PC-3 (cell line): ENCODE measurements around the gene EPS8. TPM values are rescaled to one million over a fixed set of nuclear protein-coding genes. Genes with fewer than 3 reads are reported as not detected.
A peak's percentile ranks its signal among the peaks of the same experiment; 100 is the strongest.

ENCODE experiments used
- ATAC-seq: fragments of 200-7000 bp; cut with Tn5 transposase; 2 replicates; pipeline ENCODE4 v1.9.1; 2020; ENCODE audit warnings: mild to moderate bottlenecking, moderate library complexity
- BruUV-seq: library from RNA; stranded (reverse); fragments of 400-500 nt; replicated peaks from 2 replicates; lab custom pipeline; 2021; lab: Mats Ljungman, UMichigan
- CTCF ChIA-PET: fragments of 300-600 bp; sonication (Branson Sonifier 250); formaldehyde crosslinking; loops from one replicate; lab custom pipeline; 2022; ENCODE audit warnings: antibody characterized with exemption; lab: Charles Lee
- POLR2A ChIA-PET: fragments of 300-600 bp; sonication (Branson Sonifier 250); formaldehyde crosslinking; loops from one replicate; lab custom pipeline; 2022; ENCODE audit warnings: antibody characterized with exemption; ENCODE audit not compliant: unreplicated experiment; lab: Charles Lee
- DNase-seq: peaks from one replicate; pipeline ENCODE4 v3.0.0-alpha.2; 2015
- H2AFZ ChIP-seq: fragments of 300-600 bp; sonication (generic); 2 replicates; pipeline ENCODE4 v1.6.0; 2016; ENCODE audit warnings: antibody characterized with exemption, low read length
- H3F3A ChIP-seq: fragments of 300-600 bp; sonication (generic); one replicate; pipeline ENCODE4 v1.6.0; 2017; ENCODE audit warnings: antibody characterized with exemption, low read length, control low read depth, mild to moderate bottlenecking; ENCODE audit not compliant: unreplicated experiment
- H3K27ac ChIP-seq: fragments of 300-600 bp; sonication (generic); 2 replicates; pipeline ENCODE4 v1.5.1; 2016; ENCODE audit warnings: mild to moderate bottlenecking, low read length
- H3K27me3 ChIP-seq: fragments of 300-600 bp; sonication (generic); 2 replicates; pipeline ENCODE4 v1.6.1; 2016; ENCODE audit warnings: low read length, mixed read lengths
- H3K36me3 ChIP-seq: fragments of 300-600 bp; sonication (generic); 2 replicates; pipeline ENCODE4 v1.6.1; 2016; ENCODE audit warnings: low read depth, mixed run types, low read length, mixed read lengths
- H3K4me1 ChIP-seq: fragments of 300-600 bp; sonication (generic); 2 replicates; pipeline ENCODE4 v1.5.1; 2016; ENCODE audit warnings: low read length; ENCODE audit not compliant: insufficient read depth
- H3K4me2 ChIP-seq: fragments of 300-600 bp; sonication (generic); 2 replicates; pipeline ENCODE4 v1.6.0; 2016; ENCODE audit warnings: low read length
- H3K4me3 ChIP-seq: fragments of 300-600 bp; sonication (generic); 2 replicates; pipeline ENCODE4 v1.5.1; 2016; ENCODE audit warnings: mild to moderate bottlenecking, low read length, mixed read lengths
- H3K79me2 ChIP-seq: fragments of 300-600 bp; sonication (generic); 2 replicates; pipeline ENCODE4 v1.6.1; 2017; ENCODE audit warnings: low read length, mixed read lengths
- H3K9ac ChIP-seq: fragments of 300-600 bp; sonication (generic); 2 replicates; pipeline ENCODE4 v1.6.0; 2016; ENCODE audit warnings: mild to moderate bottlenecking, low read length
- H3K9me2 ChIP-seq: fragments of 300-600 bp; sonication (generic); replicated peaks from 2 replicates; pipeline ENCODE4 v1.6.1; 2016; ENCODE audit warnings: mixed run types, low read length, mixed read lengths
- H3K9me3 ChIP-seq: fragments of 300-600 bp; sonication (generic); 2 replicates; pipeline ENCODE4 v1.6.1; 2016; ENCODE audit warnings: low read length, mixed read lengths
- H4K20me1 ChIP-seq: fragments of 300-600 bp; sonication (generic); 2 replicates; pipeline ENCODE4 v1.6.1; 2016; ENCODE audit warnings: low read length, mixed read lengths
- EZH2 ChIP-seq: fragments of 300-600 bp; sonication (generic); IDR thresholded peaks from one replicate; pipeline ENCODE4 v1.6.1; 2017; ENCODE audit warnings: antibody characterized with exemption, mild to moderate bottlenecking, low read length; ENCODE audit not compliant: unreplicated experiment
- EZH2phosphoT487 ChIP-seq: fragments of 300-600 bp; sonication (generic); IDR thresholded peaks from 2 replicates; pipeline ENCODE4 v1.6.1; 2018; ENCODE audit warnings: mild to moderate bottlenecking, antibody characterized with exemption, low read length, borderline replicate concordance
- intact Hi-C: fragments of 100-400 bp; cut with micrococcal nuclease; formaldehyde crosslinking; loops from 2 replicates; pipeline ENCODE4 v1.9.0; 2023
- total RNA-seq: library from RNA; depleted of rRNA; stranded (reverse); fragments of >200 nt; gene quantifications from 2 replicates; pipeline ENCODE4 v1.2.3, GENCODE V29; 2014
- TF ChIP-seq, protein P1 (sequence below): fragments of 300-600 bp; sonication (generic); conservative IDR thresholded peaks from 2 replicates; pipeline ENCODE4 v1.5.1; 2017; ENCODE audit warnings: antibody characterized with exemption, low read depth, mild to moderate bottlenecking, low read length

Gene EPS8
- total RNA-seq, 1 experiment from 2014 or later, result 47.4 TPM

DNA sequence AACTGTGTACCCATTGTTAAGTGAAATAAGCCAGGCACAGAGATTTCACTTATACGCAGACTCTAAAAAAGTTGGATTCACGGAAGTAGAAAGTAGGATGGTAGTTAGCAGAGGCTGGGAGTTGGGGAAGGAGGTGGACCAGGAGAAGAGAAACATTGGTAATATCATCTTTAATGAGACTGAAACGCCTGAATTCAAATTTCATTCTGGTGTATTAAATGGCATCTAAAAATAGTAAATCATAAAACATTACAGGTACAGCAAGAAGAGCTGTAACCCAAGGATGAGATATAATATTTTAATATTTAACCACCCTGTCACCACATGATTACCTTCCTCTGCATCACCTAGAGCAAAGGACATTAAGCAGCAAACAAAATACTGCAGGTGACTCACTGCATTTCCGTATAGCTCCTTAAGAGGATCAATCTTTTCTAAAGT lies 99.4 kb downstream of the EPS8 start:
- Histone ChIP-seq H3K9me2 (no peaks in the 10 kb centered on the region), H2AFZ (no peak overlapping the region), H3K36me3 (no peaks in the 10 kb centered on the region), H4K20me1 (no peaks in the 10 kb centered on the region), H3K27ac (peak overlapping the region; percentile 64), H3K27me3 (no peaks in the 10 kb centered on the region), H3K79me2 (peaks cover 19% of the 10 kb centered on the region), H3K4me2 (peak overlapping the region; percentile 61), H3F3A (no peaks in the 10 kb centered on the region), H3K9me3 (no peaks in the 10 kb centered on the region), H3K4me1 (peaks cover 30% of the 10 kb centered on the region), H3K9ac (peak overlapping the region; percentile 14; the same call in 1 of the 2 replicates), H3K4me3 (no peak overlapping the region)
- intact Hi-C loops, result no loop called here
- ATAC-seq (peak; percentile 81), DNase-seq (peak; percentile 59)
- TF ChIP-seq EZH2phosphoT487 (no peak), EZH2 (no peak)
- TF ChIP-seq, protein P1, sequence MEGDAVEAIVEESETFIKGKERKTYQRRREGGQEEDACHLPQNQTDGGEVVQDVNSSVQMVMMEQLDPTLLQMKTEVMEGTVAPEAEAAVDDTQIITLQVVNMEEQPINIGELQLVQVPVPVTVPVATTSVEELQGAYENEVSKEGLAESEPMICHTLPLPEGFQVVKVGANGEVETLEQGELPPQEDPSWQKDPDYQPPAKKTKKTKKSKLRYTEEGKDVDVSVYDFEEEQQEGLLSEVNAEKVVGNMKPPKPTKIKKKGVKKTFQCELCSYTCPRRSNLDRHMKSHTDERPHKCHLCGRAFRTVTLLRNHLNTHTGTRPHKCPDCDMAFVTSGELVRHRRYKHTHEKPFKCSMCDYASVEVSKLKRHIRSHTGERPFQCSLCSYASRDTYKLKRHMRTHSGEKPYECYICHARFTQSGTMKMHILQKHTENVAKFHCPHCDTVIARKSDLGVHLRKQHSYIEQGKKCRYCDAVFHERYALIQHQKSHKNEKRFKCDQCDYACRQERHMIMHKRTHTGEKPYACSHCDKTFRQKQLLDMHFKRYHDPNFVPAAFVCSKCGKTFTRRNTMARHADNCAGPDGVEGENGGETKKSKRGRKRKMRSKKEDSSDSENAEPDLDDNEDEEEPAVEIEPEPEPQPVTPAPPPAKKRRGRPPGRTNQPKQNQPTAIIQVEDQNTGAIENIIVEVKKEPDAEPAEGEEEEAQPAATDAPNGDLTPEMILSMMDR, result no peak
- no TSS peak for BruUV-seq
- ChIA-PET POLR2A (interaction anchor here (0.7 kb wide), 1 partner anchor 10 kb away, joined by 3 read pairs; no protein-coding TSS in a partner anchor), CTCF (interaction anchor here (0.5 kb wide), 1 partner anchor 27 kb away, joined by 4 read pairs; no protein-coding TSS in a partner anchor)

DNA sequence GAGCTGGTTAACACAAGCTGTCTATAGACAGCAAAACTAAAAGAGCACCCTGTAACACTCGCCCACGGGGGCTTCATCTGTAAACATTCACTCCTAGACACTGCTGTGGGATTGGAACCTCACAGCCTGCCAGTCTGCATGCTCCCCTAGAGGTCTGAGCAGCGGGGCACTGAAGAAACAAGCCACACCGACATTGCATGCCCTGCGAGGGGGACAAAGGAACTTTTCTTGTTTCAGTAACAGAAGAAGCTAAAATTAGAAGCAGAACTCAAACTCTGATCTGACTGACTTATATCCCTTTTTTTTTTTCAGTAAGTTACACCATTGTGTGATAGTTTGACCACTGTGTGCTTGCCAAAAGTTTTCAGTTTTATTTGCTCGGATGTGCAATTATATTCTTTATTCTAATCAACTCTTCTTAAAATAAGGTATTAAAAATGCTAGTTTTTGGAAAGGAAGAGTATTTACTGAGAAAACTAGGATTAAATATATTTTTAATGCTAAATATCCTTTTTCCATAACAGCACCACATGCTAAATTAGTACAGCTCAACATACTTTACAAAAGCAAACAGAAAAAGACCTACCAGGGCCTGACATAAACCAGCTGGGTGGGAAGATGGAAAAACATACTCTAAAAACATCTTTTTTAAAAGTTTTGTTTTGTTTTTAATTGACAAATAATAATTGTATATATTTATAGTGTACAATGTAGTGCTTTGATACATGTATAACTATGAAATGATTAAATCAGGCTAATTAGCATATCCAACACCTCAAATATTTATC lies 100.2 kb downstream of the EPS8 start:
- Histone ChIP-seq H2AFZ (no peak overlapping the region), H3F3A (no peaks in the 10 kb centered on the region), H3K9ac (peak overlapping the region; percentile 14; the same call in 1 of the 2 replicates), H3K79me2 (peaks cover 27% of the 10 kb centered on the region), H4K20me1 (no peaks in the 10 kb centered on the region), H3K9me3 (no peaks in the 10 kb centered on the region), H3K4me3 (no peak overlapping the region), H3K36me3 (no peaks in the 10 kb centered on the region), H3K9me2 (no peaks in the 10 kb centered on the region), H3K27me3 (no peaks in the 10 kb centered on the region), H3K4me2 (peak overlapping the region; percentile 61; the same call in 1 of the 2 replicates), H3K27ac (peak overlapping the region; percentile 64), H3K4me1 (peaks cover 30% of the 10 kb centered on the region)
- no peak for DNase-seq
- POLR2A ChIA-PET, result no interaction called here
- no peak for ATAC-seq
- CTCF ChIA-PET, result interaction anchor here (0.5 kb wide), 1 partner anchor 27 kb away, joined by 4 read pairs; no protein-coding TSS in a partner anchor
- no TSS peak for BruUV-seq
- intact Hi-C loops, result no loop called here
- TF ChIP-seq EZH2, result no peak
- TF ChIP-seq EZH2phosphoT487, result no peak

DNA sequence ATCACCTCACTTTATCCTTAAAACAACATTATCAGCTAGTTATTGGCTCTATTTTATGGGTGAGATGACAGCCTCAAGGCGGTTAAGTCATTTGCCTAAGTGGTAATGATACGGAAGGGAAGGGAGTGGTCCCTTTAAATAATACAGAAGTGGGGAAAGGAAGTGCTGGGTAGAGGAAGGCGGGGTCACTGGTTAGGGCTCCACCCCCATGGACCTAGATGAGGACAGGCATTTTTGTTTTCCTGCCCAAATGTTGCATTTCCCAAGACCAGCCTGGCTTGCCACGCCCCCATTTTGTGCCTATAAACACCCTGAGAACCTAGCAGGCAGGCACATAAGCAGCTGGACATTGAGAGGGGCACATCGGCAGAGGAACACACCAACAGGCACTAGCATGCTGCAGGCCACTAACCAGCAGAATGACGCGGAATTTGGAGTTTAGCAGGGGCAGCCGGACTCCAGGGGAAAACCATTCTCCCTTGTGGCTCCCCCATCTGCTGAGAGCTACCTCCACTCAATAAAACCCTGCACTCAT lies 100.9 kb downstream of the EPS8 start:
- Histone ChIP-seq H3K4me3 (no peak overlapping the region), H3K27me3 (no peaks in the 10 kb centered on the region), H3K4me1 (peaks cover 35% of the 10 kb centered on the region), H3K9ac (no peak overlapping the region), H3K9me3 (no peaks in the 10 kb centered on the region), H3K9me2 (no peaks in the 10 kb centered on the region), H3K27ac (no peak overlapping the region), H3K4me2 (no peak overlapping the region), H3K79me2 (peaks cover 31% of the 10 kb centered on the region), H3F3A (no peaks in the 10 kb centered on the region), H4K20me1 (no peaks in the 10 kb centered on the region), H3K36me3 (no peaks in the 10 kb centered on the region), H2AFZ (no peak overlapping the region)
- no peak for ATAC-seq
- ChIA-PET POLR2A (no interaction called here), CTCF (no interaction called here)
- BruUV-seq, result no TSS peak
- DNase-seq, result no peak
- intact Hi-C loops, result no loop called here
- no peak for TF ChIP-seq EZH2phosphoT487
- TF ChIP-seq EZH2, result no peak
- TF ChIP-seq, protein P1, result no peak
